AG04449 (cell line): ENCODE measurements around the gene PSMA7.

Experiments
- CTCF ChIA-PET: fragments of 350-600 bp; formaldehyde crosslinking; extraction: SDS; loops from one replicate; lab custom pipeline; 2021; ENCODE audit warnings: antibody characterized with exemption; lab: Yijun Ruan, JAX
- POLR2A ChIA-PET: fragments of 400-600, 350-600 bp; formaldehyde crosslinking; extraction: SDS; loops from one replicate; lab custom pipeline; 2020; ENCODE audit warnings: antibody characterized with exemption, inconsistent platforms; lab: Yijun Ruan, JAX
- DNase-seq: peaks from one replicate; pipeline ENCODE4 v3.0.0-alpha.2; 2010; ENCODE audit warnings: low read depth, low spot score
- H3K4me3 ChIP-seq: 2 replicates; pipeline ENCODE4 v1.5.1; 2011; ENCODE audit warnings: low read depth, mild to moderate bottlenecking, control low read depth, low read length
- TF ChIP-seq, protein P1 (sequence below): IDR thresholded peaks from one replicate; pipeline ENCODE4 v1.5.1; 2011; ENCODE audit warnings: mild to moderate bottlenecking, moderate library complexity, low read length, control low read depth, inconsistent platforms; ENCODE audit not compliant: insufficient read depth; ENCODE audit errors: missing control alignments

Gene PSMA7

DNA sequence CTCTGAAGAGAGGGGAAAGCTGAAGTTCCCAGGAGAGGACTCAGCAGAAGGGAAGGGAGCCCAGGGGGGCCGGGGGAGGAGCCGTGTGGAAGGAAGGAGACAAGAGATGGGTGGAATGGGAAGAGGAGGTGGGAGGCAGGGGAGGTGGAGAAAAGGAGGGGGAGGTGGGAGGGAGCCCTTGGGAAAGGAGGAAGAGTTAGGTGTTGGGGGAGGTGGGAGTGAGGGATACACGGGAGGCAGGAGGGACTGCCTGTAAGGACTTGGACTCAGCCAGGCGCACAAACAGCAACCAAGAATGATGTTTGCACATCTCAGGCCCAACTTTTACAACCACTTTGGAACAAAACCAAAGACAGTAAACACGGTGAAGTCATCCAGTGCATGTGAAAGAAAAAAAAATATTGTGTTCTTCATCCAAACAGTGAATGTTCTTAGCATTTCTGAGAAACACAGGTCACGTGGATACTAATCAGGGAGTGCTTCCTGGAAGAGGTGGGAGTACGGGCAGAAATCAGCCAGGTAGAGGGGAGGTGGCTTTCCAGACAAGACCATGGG is 38.3 kb downstream of the PSMA7 start:
- ChIA-PET POLR2A (no interaction called here), CTCF (no interaction called here)
- H3K4me3 ChIP-seq: no peak overlapping the region
- TF ChIP-seq, protein P1, sequence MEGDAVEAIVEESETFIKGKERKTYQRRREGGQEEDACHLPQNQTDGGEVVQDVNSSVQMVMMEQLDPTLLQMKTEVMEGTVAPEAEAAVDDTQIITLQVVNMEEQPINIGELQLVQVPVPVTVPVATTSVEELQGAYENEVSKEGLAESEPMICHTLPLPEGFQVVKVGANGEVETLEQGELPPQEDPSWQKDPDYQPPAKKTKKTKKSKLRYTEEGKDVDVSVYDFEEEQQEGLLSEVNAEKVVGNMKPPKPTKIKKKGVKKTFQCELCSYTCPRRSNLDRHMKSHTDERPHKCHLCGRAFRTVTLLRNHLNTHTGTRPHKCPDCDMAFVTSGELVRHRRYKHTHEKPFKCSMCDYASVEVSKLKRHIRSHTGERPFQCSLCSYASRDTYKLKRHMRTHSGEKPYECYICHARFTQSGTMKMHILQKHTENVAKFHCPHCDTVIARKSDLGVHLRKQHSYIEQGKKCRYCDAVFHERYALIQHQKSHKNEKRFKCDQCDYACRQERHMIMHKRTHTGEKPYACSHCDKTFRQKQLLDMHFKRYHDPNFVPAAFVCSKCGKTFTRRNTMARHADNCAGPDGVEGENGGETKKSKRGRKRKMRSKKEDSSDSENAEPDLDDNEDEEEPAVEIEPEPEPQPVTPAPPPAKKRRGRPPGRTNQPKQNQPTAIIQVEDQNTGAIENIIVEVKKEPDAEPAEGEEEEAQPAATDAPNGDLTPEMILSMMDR: no peak
- DNase-seq: no peak

DNA sequence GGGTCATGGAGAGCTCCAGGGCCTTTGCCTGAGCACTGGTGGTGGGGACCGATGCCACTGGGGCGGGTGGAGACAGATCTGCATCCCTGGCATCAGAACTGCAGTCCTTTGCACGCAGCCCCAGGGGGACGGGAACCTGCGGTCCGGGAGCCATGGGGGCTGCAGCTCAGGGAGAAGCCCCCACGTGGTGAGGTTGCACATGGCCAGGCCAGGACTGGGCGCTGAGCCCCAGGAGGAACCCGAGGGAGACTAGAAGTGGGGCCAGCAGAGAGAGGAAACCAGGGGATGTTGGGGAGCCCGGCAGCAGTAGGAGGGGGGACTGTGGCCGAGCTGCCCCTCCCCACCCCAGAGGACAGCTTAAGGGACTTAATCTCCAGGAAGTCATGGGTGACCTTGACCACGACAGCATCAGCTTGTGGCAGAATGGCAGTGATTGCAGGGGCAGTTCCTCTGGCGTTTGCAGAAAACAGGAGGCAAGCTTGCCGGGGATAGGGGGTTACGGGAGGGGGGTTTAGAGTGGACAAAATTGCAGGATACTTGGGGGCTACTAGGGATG is 38.9 kb downstream of the PSMA7 start:
- DNase-seq: no peak
- POLR2A ChIA-PET: no interaction called here
- H3K4me3 ChIP-seq: no peak overlapping the region
- TF ChIP-seq, protein P1: no peak
- CTCF ChIA-PET: no interaction called here

DNA sequence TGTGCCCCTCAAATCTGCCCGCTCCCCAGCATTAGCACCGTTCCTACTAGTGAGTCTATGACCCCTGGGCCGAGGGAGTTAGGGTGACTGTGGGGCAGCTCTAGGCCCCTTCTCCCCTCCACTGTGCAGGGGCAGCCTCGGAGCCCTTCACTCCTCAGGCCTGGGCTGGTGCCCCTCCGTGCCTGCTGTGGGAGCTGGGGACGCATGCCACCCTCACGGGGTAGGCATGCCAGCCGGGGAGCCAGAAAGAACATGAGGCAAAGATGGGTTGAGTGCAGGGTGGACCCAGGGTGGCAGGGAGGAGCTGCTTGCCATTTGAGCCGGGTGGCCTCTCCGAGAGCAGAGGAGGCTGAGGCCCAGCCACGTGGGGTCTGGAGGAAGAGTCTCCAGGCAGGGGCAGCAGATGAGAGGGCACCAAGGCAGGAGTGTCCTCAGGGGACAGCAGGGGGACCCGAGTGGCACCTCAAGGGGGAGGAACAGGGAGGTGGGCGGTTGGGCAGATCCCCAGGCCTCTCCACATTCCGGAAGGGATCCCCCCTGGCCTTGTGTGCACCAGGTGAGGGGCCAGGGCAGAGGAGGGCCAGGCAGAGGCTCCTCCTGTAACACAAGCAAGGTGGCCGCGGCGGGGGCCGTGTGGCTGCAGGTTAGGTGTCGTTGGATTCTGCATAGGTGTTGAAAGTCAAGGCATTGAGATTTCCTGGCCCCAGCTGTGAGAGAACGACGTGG is 39.5 kb downstream of the PSMA7 start:
- ChIA-PET CTCF (no interaction called here), POLR2A (no interaction called here)
- H3K4me3 ChIP-seq: no peak overlapping the region
- TF ChIP-seq, protein P1: no peak
- no peak for DNase-seq

DNA sequence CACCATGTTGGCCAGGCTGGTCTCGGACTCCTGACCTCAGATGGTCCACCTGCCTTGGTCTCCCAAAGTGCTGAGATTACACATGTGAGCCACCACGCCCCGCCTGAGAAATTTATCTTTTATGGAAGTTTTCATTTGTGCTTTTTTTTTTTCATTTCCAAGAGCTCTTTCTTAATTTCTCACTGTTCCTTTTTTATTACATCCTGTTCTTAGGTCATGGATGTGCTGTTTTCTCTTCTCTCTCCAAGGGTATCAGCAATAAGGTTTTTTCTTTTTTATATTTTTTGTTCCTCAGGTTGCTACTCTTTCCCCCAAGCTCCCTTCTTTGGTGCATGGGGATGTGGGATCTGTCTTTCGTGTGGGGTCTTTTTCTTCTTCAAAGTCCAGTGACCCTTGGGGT is 42.1 kb downstream of the PSMA7 start:
- no peak overlapping the region for H3K4me3 ChIP-seq
- ChIA-PET POLR2A (no interaction called here), CTCF (no interaction called here)
- TF ChIP-seq, protein P1: no peak
- no peak for DNase-seq

DNA sequence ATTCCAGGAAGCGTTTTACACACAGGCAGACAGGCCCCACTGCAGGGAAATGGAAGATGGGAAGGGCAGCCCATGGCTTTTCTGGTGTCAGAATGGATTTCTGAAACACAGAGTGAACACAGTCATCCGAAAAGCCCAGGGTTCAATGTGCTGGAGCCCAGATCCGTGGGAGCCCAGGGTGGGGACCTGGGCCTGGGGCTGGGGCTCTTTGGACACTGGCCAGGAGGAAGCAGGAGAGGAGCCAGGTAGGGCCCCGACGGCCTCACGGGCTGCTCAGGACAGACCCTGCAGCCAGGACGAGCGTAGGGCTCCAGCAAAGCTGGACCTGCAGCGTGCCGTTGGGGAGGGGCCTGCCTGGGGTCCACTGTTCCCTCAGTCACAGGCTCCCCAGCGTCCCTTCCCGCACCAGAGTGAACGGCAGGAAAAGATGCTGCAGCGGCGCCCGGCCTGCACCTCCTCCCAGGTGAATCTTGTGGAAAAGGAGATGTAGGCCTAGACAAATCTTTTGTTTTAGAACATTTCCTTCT is 45.2 kb downstream of the PSMA7 start:
- no peak for DNase-seq
- TF ChIP-seq, protein P1: no peak
- H3K4me3 ChIP-seq: no peak overlapping the region
- ChIA-PET POLR2A (no interaction called here), CTCF (no interaction called here)
